ENCODE data around the gene CHCHD3. TPM values are rescaled to one million over a fixed set of nuclear protein-coding genes. Genes with fewer than 3 reads are reported as not detected.

The CHCHD3 gene
- total RNA-seq, 1 donor, result 104 TPM

DNA sequence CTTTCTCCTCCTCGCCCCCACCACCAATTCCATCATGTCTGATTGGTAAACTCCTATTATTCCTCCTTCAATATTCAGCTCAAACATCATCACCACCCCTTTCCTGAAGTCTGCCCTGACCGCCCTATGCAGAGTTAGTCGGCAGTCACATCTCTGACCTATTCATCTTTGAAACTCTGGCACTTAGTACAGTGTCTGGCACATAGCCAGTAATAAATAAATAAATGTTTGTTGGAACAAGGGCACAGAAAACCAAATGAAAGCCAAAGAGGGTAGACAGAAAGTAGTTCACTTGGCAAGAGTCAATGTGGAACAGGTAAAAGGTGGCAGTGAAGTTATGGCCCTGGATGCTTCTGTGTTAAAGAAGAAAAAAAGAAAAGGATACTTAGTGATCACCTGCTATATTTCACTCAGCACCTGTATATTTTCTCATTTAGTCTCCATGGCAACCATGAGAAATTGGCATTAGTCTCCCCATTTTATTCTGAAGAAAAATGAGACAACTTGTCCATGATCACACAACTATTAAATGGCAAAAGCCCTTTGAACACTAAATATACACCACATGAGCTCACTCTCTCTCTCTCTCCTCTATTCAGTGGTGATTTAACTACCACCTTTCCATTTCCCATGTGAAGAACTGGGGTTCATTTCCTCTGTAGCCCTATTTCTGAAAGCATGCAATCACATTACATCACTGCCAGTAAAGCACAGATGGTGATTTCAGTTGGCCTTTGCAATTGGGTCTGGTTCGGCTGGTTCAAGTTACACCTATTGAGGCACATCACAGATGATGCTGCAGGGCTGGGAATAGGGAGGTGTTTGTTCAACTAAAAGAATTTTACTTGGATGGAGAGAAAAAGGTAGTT, 25.3 kb downstream of the CHCHD3 start:
- H3K4me3 ChIP-seq (ENCODE audit: low read depth, low read length), result no peak overlapping the region
- no peak for DNase-seq (ENCODE audit: low read depth)
- TF ChIP-seq, protein P1, sequence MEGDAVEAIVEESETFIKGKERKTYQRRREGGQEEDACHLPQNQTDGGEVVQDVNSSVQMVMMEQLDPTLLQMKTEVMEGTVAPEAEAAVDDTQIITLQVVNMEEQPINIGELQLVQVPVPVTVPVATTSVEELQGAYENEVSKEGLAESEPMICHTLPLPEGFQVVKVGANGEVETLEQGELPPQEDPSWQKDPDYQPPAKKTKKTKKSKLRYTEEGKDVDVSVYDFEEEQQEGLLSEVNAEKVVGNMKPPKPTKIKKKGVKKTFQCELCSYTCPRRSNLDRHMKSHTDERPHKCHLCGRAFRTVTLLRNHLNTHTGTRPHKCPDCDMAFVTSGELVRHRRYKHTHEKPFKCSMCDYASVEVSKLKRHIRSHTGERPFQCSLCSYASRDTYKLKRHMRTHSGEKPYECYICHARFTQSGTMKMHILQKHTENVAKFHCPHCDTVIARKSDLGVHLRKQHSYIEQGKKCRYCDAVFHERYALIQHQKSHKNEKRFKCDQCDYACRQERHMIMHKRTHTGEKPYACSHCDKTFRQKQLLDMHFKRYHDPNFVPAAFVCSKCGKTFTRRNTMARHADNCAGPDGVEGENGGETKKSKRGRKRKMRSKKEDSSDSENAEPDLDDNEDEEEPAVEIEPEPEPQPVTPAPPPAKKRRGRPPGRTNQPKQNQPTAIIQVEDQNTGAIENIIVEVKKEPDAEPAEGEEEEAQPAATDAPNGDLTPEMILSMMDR (IDR thresholded peaks at IDR 0.05; ENCODE audit: insufficient read depth, low read depth, low read length), result no peak

DNA sequence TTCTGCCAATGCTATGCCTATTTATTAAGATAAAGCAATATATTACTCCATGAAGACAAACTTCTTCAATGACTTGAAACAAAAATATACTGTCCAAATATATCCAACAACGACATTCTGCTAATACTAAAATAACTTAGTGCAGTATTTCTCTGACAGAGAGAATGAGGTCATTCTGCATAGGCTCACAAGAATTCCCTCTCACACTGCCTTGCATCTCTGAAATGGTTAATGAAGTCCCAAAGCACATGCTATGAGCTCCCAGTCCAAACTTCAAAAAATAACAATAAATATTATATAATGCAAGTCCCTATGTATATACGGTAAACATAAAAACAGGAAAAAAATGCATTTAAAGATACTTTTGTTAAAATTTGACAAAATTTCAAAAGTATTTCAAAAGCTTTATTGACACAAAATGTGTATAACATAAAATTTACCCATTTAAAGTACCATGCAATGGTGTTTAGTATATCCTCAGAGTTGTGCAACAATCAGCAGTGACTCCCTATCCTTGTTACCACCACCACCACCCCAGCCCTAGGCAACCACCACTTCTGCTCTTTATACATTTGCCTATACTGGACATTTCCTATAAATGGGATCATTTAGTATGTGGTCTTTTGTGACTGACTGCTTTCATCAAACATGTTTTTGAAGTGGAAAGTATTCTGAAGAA, 27.6 kb downstream of the CHCHD3 start:
- TF ChIP-seq, protein P1 (IDR thresholded peaks at IDR 0.05; ENCODE audit: insufficient read depth, low read depth, low read length), result no peak
- H3K4me3 ChIP-seq (ENCODE audit: low read depth, low read length), result no peak overlapping the region

DNA sequence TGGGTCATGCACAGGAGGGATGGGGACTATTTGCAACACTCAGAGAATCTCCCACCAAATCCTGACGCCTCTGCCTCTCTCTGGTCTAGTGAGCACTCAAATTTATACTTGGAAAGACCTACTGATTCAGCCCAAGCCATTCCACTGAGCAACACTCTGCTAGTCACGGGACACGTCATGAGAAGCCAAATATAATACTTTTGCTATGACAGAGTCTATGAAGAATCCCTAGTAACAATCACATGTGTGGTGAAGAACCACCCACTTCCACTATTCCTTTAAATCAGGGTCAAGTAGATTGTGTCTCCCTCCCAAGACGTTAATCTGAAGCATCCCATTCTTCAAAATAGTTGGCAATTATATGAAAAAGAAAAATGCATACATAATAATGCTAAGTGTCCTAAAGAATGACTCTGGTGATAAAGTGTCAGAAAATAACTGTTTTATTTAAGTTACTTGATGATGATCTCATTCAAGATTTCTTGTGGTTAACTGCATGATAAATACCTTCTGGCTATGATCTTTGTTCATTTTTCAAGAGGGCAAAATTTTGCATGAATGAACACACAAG, 28.5 kb downstream of the CHCHD3 start:
- no peak overlapping the region for H3K4me3 ChIP-seq (ENCODE audit: low read depth, low read length)
- TF ChIP-seq, protein P1 (IDR thresholded peaks at IDR 0.05; ENCODE audit: insufficient read depth, low read depth, low read length), result no peak
- DNase-seq (ENCODE audit: low read depth), result peak; percentile 93

More for the DNA sequence above, 27.6 kb downstream of the CHCHD3 start:
- no peak for DNase-seq (ENCODE audit: low read depth)

DNA sequence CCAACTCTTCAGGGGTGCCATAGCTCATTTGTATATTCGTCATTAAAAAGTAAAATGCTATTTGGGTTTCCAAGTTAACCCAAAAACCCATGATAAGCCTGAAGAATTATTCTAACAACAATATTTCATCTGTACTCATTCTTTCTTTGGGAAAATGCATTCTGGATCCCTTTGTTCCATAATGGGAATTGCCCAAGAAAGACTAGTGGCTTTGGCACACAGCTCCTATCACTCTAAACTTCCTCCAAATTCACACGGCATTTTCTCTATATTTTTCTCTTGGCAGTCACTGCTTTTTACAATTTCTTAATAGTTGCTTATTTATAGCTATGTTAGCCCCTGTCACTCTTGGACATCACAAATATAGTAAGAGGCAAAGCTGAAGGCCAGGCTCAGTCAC, 29.1 kb downstream of the CHCHD3 start:
- no peak for DNase-seq (ENCODE audit: low read depth)
- TF ChIP-seq, protein P1 (IDR thresholded peaks at IDR 0.05; ENCODE audit: insufficient read depth, low read depth, low read length), result no peak
- H3K4me3 ChIP-seq (ENCODE audit: low read depth, low read length), result no peak overlapping the region

DNA sequence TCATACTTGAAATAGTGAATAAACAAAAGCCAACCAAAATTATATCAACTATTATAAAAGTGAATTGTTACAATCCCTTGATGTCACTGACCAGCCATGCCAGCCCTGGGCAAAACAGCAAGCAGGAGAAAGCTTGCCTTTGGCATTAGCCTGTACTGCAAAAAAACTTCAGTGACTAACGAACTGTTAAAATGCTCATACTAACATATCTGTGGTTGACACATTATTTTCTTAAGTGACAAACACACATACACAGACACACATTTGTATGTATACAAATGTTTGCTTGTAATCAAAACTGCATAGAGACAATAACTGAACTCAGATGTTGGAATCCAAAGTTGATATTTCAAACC, 29.5 kb downstream of the CHCHD3 start:
- TF ChIP-seq, protein P1 (IDR thresholded peaks at IDR 0.05; ENCODE audit: insufficient read depth, low read depth, low read length), result no peak
- H3K4me3 ChIP-seq (ENCODE audit: low read depth, low read length), result no peak overlapping the region
- no peak for DNase-seq (ENCODE audit: low read depth)

DNA sequence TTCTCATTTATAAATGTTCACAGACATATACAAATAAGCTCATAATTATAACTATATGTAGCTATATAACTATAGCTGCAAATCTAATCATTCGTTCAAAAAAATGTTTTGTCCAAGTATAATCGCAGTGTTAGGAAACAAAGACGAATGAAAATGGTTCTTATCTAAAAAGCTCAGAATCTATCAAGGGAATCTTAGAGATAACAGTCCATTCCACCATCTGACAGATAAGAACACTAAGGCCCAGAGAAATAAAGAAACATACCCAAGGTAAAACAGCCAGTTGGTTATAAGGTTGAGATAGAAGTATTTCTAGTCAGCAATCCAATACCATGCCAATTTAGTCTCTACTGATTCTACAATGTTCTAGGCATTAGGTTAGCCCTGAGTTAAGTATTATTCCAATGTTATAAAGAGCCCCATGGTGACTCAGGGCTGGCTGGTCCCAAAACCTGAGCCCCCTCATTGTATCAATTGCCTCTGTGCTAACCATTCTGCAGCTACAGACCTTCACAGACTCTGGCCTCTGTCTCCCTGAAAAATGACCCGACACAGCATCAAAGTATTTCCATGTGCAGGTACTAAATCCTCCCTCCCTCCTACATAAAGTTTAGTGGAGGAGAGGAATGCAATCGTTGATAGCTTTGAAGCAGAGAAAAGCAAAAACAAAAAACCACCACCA, 30.0 kb downstream of the CHCHD3 start:
- TF ChIP-seq, protein P1 (IDR thresholded peaks at IDR 0.05; ENCODE audit: insufficient read depth, low read depth, low read length), result no peak
- no peak for DNase-seq (ENCODE audit: low read depth)
- no peak overlapping the region for H3K4me3 ChIP-seq (ENCODE audit: low read depth, low read length)

Data from fibroblast of villous mesenchyme (primary cell).